Neutrophil (primary cell): ENCODE data around the gene KLF4.

Experiments
- H3K27ac ChIP-seq: fragments of 200-600 bp; sonication (generic); 2 replicates; pipeline ENCODE4 v1.5.1; 2016; ENCODE audit warnings: mild to moderate bottlenecking, moderate library complexity
- H3K27me3 ChIP-seq: fragments of 200-600 bp; sonication (generic); 2 replicates; pipeline ENCODE4 v1.6.0; 2016; ENCODE audit warnings: mild to moderate bottlenecking
- H3K36me3 ChIP-seq: fragments of 200-600 bp; sonication (generic); 2 replicates; pipeline ENCODE4 v1.5.1; 2017
- H3K4me1 ChIP-seq, 2 experiments: fragments of 200-600 bp in 1 of 2; sonication (generic) in 1 of 2; 1 replicate in 1 of 2; 2 replicates in 1 of 2; pipeline versions ENCODE4 v1.5.1 to v1.6.1; 2013 to 2016; ENCODE audit warnings: low read depth in 1 of 2, low read length in 1 of 2, mild to moderate bottlenecking in 1 of 2, moderate library complexity in 1 of 2; ENCODE audit not compliant: control insufficient read depth in 1 of 2, insufficient read depth in 1 of 2
- H3K4me3 ChIP-seq, 2 experiments: fragments of 200-600 bp in 1 of 2; sonication (generic) in 1 of 2; 1 replicate in 1 of 2; 2 replicates in 1 of 2; pipeline ENCODE4 v1.5.1; 2013 to 2016; ENCODE audit warnings: low read depth in 1 of 2, low read length in 1 of 2, mild to moderate bottlenecking in 1 of 2, moderate library complexity in 1 of 2
- H3K9me3 ChIP-seq: fragments of 200-600 bp; sonication (generic); 2 replicates; pipeline ENCODE4 v1.5.1; 2016
- TF ChIP-seq, protein P1 (sequence below): fragments of 200-600 bp; sonication (generic); IDR thresholded peaks from 2 replicates; pipeline ENCODE4 v1.5.1; 2016; ENCODE audit warnings: antibody characterized with exemption

Gene KLF4

DNA sequence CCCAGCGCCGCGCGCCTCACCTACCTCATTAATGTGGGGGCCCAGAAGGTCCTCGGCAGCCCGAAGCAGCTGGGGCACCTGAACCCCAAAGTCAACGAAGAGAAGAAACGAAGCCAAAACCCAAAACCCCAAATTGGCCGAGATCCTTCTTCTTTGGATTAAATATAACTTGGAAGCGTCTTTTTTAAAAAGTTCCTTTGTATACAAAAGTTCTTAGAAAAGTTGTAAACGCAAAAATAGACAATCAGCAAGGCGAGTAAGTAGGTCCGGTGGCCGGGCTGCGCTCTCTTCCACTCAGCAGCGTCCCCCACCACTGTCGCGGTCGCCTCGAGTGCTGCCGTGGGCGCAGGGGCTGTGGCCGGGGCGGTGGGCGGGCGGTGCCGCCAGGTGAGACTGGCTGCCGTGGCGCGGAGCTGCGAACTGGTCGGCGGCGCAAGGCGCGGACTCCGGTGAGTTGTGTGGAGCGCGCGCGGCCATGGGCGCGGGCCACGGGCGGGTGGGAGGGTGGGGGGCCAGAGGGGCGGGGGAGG lies 360 bp downstream of the KLF4 start:
- H3K27ac ChIP-seq, result peak overlapping the region; percentile 50
- no peaks in the 10 kb centered on the region for H3K9me3 ChIP-seq
- TF ChIP-seq, protein P1, sequence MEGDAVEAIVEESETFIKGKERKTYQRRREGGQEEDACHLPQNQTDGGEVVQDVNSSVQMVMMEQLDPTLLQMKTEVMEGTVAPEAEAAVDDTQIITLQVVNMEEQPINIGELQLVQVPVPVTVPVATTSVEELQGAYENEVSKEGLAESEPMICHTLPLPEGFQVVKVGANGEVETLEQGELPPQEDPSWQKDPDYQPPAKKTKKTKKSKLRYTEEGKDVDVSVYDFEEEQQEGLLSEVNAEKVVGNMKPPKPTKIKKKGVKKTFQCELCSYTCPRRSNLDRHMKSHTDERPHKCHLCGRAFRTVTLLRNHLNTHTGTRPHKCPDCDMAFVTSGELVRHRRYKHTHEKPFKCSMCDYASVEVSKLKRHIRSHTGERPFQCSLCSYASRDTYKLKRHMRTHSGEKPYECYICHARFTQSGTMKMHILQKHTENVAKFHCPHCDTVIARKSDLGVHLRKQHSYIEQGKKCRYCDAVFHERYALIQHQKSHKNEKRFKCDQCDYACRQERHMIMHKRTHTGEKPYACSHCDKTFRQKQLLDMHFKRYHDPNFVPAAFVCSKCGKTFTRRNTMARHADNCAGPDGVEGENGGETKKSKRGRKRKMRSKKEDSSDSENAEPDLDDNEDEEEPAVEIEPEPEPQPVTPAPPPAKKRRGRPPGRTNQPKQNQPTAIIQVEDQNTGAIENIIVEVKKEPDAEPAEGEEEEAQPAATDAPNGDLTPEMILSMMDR, result no peak
- H3K27me3 ChIP-seq, result peaks cover 92% of the 10 kb centered on the region
- H3K4me3 ChIP-seq, result peak overlapping the region; percentile 64 to 66
- H3K4me1 ChIP-seq, result peaks cover 41 to 42% of the 10 kb centered on the region in 2 experiments
- no peaks in the 10 kb centered on the region for H3K36me3 ChIP-seq

GRCh38 chr9:107488375-107489143 lies 1.0 kb downstream of the KLF4 start:
- peaks cover 88% of the 10 kb centered on the region for H3K27me3 ChIP-seq
- no peaks in the 10 kb centered on the region for H3K9me3 ChIP-seq
- no peak overlapping the region for H3K27ac ChIP-seq
- TF ChIP-seq, protein P1, result no peak
- peaks cover 41 to 42% of the 10 kb centered on the region in 2 experiments for H3K4me1 ChIP-seq
- H3K36me3 ChIP-seq, result no peaks in the 10 kb centered on the region
- peak overlapping the region; percentile 64 to 66 for H3K4me3 ChIP-seq

GRCh38 chr9:107487521-107488374 lies 1.8 kb downstream of the KLF4 start:
- peaks cover 80% of the 10 kb centered on the region for H3K27me3 ChIP-seq
- TF ChIP-seq, protein P1, result no peak
- peaks cover 41 to 42% of the 10 kb centered on the region in 2 experiments for H3K4me1 ChIP-seq
- H3K9me3 ChIP-seq, result no peaks in the 10 kb centered on the region
- no peak overlapping the region for H3K27ac ChIP-seq
- H3K36me3 ChIP-seq, result no peaks in the 10 kb centered on the region
- peak overlapping the region; percentile 64 to 66 for H3K4me3 ChIP-seq

DNA sequence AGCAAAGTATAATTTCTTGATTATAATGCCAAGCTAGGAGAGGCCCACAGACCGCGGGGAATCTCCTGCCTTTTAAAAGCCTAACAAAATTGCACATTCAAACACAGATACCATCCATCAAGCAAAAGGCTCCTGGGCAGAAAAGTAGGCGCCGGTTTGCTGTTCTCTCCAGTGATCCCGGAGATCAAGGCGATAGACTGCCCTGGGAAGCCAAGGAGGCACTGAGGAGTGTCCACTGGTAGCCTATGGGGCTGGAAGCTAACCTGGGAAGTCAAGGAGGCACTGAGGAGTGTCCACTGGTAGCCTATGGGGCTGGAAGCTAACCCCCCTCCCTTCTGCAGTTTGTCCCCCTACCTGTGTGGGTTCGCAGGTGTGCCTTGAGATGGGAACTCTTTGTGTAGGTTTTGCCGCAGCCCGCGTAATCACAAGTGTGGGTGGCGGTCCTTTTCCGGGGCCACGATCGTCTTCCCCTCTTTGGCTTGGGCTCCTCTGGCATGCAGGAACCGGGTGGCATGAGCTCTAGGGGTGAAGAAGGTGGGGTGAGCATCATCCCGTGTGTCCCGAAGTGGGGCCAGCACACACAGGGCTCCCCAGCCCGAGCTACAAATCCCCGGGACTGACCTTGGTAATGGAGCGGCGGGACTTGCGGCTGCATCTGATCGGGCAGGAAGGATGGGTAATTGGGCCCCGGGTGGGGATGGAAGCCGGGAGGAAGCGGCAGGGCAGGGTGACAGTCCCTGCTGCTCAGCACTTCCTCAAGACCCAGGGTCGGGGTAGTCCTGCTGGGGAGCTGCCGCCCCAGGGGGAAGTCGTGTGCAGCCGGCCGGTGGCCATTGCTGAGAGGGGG lies 2.7 kb downstream of the KLF4 start:
- TF ChIP-seq, protein P1, result no peak
- H3K4me1 ChIP-seq, result peaks cover 41 to 42% of the 10 kb centered on the region in 2 experiments
- no peak overlapping the region for H3K27ac ChIP-seq
- H3K27me3 ChIP-seq, result peaks cover 71% of the 10 kb centered on the region
- H3K4me3 ChIP-seq, result peak overlapping the region; percentile 64 to 66
- no peaks in the 10 kb centered on the region for H3K36me3 ChIP-seq
- no peaks in the 10 kb centered on the region for H3K9me3 ChIP-seq
